CD4-positive, alpha-beta T cell treated with Interleukin-6 at 100 ng/mL for 8 hours (primary cell): Measurements from ENCODE around the gene TNMD.

Experiments
- DNase-seq: peaks from one replicate; pipeline ENCODE4 v3.0.0-alpha.2; 2020; ENCODE audit warnings: mixed read lengths, low spot score

The TNMD gene

DNA sequence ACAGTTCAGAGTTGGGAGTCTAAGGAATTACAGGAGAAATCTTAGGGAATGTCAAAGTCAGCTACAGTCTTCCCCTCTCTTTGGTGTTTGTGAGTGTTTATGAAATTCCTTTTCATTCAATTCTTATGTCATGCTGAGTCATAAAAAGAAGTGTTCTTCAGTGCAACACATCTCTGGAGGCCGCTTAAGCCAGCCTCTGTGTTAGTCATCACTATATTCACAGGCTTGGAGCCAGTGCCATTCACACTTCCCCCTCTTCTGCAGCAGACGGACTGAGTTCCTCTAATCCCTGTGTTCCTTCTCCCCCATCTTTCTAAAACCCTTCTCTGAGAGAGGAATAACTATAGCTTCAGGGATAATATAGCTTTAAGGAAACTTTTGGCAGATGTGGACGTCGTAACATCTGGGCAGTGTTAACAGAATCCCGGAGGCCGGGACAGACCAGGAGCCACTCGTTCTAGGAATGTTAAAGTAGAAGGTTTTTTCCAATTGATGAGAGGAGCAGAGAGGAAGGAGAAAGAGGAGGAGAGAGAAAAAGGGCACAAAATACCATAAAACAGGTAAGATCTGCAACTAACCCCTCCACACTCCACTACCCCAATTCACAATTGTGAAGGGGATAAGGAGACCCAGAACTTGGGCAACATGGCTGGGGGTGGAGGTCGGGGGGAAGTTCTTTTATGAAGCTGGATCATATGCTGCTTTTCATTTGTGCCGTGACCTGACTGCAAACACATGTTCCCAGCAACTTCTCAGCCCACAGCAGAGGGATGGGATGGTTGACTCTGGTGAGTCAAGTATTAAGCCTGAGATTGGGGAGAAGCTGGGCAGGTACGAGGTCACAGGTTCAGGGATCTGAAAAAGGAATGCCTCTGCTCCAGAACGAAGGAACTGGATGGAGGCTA, 59.5 kb downstream of the TNMD start, which contains the start of gene SRPX2:
SRPX2 (plus strand) TSS at position 244 of the 905 bp plus-strand sequence. CDS start 2,124 bp downstream, outside the sequence.
- no peak for DNase-seq

DNA sequence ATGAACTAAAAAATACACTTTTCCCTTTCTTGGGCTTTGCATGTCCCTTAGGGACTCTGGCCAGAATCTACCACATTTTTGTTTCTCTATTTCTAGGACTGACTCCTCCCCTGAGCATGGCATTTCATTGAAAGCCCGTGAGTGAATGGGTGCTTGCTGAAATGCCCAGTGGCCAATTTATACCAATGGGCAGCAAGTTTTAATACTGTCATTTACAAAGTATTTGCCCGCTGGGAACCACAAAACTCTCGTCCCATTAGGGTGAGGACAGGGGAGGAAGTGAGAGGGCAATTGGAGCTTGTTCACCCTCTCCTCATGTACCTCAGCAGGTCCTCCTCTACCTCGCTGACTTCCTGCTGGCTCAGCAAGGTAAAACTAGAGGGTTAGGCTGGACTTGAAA, 60.4 kb downstream of the TNMD start:
- DNase-seq = no peak

DNA sequence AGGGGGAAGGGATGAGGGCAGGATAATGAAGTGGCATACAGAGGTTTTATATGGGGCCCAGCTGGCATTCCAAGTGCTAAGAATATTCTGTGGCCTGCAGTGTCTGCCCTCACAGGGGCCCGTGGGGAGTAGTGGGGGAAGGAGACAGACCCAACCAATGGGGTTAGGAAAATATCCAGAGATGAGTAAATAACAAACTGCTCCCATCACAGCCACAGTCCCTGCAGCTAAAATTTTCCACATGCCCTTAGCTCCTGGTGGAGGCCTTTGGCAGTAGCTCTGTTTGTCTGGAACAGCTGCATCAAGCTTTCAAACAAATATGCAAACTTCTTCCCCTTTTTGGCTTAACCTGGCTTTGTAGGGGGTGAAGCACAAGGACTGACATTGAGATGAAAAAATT, 62.4 kb downstream of the TNMD start:
- no peak for DNase-seq

GRCh38 chrX:100647739-100648138, 63.0 kb downstream of the TNMD start:
- DNase-seq = no peak

DNA sequence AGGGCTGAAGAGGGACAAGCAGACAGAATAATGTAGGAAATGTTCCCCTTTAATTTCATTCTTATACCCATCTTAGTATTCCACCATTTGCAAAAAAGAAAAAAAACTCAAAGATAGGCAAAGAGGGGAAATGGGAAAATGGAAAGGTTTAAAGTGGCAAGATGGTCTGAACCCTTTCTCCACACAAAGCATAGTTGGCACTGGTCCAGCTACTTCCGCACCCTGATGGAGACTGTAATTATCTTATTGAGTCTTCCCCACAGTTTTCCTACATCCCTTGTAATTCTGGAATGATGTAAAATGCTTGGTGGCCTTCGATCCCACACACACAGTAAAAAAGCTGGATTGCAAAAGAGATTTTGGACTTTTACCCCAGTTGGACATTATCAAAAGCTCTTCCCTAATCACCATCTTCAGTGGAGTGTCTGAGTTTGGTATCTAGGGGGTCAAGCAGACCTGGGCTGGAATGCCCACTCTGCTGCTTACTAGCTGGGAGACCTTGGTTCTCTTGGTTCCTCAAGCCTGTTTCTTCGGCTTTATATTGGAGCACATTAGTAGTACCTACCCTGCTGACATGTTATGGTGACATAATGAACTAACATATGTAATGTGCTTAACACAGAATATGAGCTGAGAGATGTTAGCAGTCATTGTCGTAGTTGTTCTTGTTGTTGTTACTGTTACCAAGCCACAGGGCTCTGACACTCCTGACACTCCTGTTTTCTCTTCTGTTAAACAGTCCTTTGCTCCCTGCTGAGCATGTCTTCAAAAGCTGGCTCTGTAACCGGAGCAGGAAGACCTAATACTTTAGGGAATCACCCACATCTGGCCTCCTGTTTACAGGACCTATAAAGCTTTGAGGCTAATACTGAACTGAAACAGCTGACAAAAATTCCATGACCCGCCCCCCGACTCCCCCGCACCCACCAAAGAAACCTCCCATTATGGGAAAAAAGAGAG, 64.0 kb downstream of the TNMD start:
- DNase-seq = no peak
